Brain microvascular endothelial cell (primary cell): ENCODE results near the gene ANKRD53.

Source experiments
- DNase-seq: peaks from one replicate; pipeline ENCODE4 v3.0.0-alpha.2; 2020
- H3K27ac ChIP-seq: fragments of 250-450 bp; sonication (Bioruptor Pico); 2 replicates; pipeline ENCODE4 v1.5.1; 2020; ENCODE audit warnings: mild to moderate bottlenecking, moderate library complexity
- H3K27me3 ChIP-seq: fragments of 250-450 bp; sonication (Bioruptor Pico); replicated peaks from 2 replicates; pipeline ENCODE4 v1.5.1; 2020; ENCODE audit warnings: mild to moderate bottlenecking
- H3K36me3 ChIP-seq: fragments of 250-450 bp; sonication (Bioruptor Pico); replicated peaks from 2 replicates; pipeline ENCODE4 v1.5.1; 2020; ENCODE audit warnings: mild to moderate bottlenecking
- H3K4me3 ChIP-seq: 2 replicates; pipeline ENCODE4 v1.5.1; 2011; ENCODE audit warnings: low read depth, mild to moderate bottlenecking, control low read depth, low read length, moderate library complexity
- in situ Hi-C: cut with HindIII; loops from 2 replicates; pipeline ENCODE4 v1.10.0; 2017; ENCODE audit warnings: low sequenced_read_pairs, low pct_ligation_motif_present
- TF ChIP-seq, protein P1 (sequence below): IDR thresholded peaks from 2 replicates; pipeline ENCODE4 v1.5.1; 2011; ENCODE audit warnings: low read depth, mild to moderate bottlenecking, moderate library complexity, low read length, control low read depth, inconsistent platforms; ENCODE audit errors: missing control alignments

The ANKRD53 gene

GRCh38 chr2:70939001-70939838 is 39.2 kb upstream of the ANKRD53 start:
- H3K4me3 ChIP-seq = no peak overlapping the region
- TF ChIP-seq, protein P1, sequence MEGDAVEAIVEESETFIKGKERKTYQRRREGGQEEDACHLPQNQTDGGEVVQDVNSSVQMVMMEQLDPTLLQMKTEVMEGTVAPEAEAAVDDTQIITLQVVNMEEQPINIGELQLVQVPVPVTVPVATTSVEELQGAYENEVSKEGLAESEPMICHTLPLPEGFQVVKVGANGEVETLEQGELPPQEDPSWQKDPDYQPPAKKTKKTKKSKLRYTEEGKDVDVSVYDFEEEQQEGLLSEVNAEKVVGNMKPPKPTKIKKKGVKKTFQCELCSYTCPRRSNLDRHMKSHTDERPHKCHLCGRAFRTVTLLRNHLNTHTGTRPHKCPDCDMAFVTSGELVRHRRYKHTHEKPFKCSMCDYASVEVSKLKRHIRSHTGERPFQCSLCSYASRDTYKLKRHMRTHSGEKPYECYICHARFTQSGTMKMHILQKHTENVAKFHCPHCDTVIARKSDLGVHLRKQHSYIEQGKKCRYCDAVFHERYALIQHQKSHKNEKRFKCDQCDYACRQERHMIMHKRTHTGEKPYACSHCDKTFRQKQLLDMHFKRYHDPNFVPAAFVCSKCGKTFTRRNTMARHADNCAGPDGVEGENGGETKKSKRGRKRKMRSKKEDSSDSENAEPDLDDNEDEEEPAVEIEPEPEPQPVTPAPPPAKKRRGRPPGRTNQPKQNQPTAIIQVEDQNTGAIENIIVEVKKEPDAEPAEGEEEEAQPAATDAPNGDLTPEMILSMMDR = no peak
- no peak for DNase-seq
- in situ Hi-C loops = no loop called here
- H3K27me3 ChIP-seq = no peaks in the 10 kb centered on the region
- H3K27ac ChIP-seq = no peak overlapping the region
- H3K36me3 ChIP-seq = no peaks in the 10 kb centered on the region

DNA sequence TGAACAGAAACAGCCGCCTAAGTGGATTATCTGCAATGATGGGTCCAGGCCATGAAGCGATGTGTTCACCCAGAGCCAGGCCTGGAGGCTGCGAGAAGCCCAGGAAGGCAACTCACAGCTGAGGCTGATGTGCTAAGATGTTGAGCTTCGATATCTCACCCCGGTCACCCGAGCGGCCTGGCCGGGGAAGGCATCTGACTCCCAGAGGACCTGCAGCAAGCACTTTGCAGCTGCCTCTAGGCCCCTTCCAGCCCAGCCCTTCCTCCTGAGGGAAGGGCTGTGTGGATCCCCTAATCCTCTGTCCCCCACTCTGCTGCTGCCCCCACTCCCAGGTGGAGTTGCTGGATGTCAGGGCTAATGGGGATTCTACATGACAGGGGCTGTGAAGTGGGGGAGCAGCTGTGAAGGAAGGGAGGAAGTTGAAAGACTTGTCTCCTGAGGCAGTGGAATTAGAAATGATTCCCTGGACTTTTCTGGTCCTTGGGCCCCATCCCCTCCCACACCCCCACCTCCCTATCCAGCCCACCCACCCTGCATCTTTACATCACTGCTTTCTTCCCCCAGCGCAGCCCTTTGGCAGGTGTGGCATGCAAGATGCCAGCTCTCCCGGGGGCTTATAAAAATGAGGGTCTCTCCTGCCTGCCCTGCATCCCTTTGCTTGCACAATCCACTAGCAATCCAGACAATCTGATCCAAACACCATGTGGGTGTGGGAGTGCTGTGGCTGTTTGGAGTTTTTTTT is 38.4 kb upstream of the ANKRD53 start:
- Histone ChIP-seq H3K36me3 (no peaks in the 10 kb centered on the region), H3K4me3 (no peak overlapping the region), H3K27ac (no peak overlapping the region), H3K27me3 (no peaks in the 10 kb centered on the region)
- no peak for DNase-seq
- TF ChIP-seq, protein P1 = no peak
- in situ Hi-C loops = no loop called here

GRCh38 chr2:70941186-70941585 is 37.2 kb upstream of the ANKRD53 start:
- no peak overlapping the region for H3K27ac ChIP-seq
- DNase-seq = no peak
- H3K36me3 ChIP-seq = no peaks in the 10 kb centered on the region
- H3K4me3 ChIP-seq = no peak overlapping the region
- TF ChIP-seq, protein P1 = peak; percentile 2
- in situ Hi-C loops = no loop called here
- H3K27me3 ChIP-seq = no peaks in the 10 kb centered on the region

- Histone ChIP-seq H3K4me3 (no peak overlapping the region), H3K36me3 (no peaks in the 10 kb centered on the region), H3K27ac (no peak overlapping the region), H3K27me3 (no peaks in the 10 kb centered on the region)
- DNase-seq = no peak
- TF ChIP-seq, protein P1 = no peak
- in situ Hi-C loops = no loop called here
Measured at GRCh38 chr2:70941701-70942100, 36.7 kb upstream of the ANKRD53 start.

GRCh38 chr2:70942396-70943204 is 35.8 kb upstream of the ANKRD53 start:
- DNase-seq = no peak

More at GRCh38 chr2:70942396-70943204, 35.8 kb upstream of the ANKRD53 start:
- Histone ChIP-seq H3K27ac (no peak overlapping the region), H3K4me3 (no peak overlapping the region), H3K36me3 (no peaks in the 10 kb centered on the region), H3K27me3 (no peaks in the 10 kb centered on the region)
- in situ Hi-C loops = no loop called here
- TF ChIP-seq, protein P1 = no peak
